ENCODE data around the gene KLF3.
"Not testable (repeated sequence)": the region's sequence is repeated elsewhere in the genome, so short reads cannot be mapped to it uniquely, and the experiment has no call there.

Gene KLF3

GRCh38 chr4:38620527-38621027 lies 43.4 kb upstream of the KLF3 start:
- no peaks in the 10 kb centered on the region for H3K36me3 ChIP-seq (ENCODE audit: control insufficient read depth, low read length)
- no peaks in the 10 kb centered on the region for H3K4me1 ChIP-seq (ENCODE audit: control insufficient read depth, low read length)
- no peak overlapping the region for H3K4me2 ChIP-seq (ENCODE audit: low read length)
- H3K9me3 ChIP-seq (ENCODE audit: control insufficient read depth, insufficient read depth, low read length), result no peaks in the 10 kb centered on the region
- no peaks in the 10 kb centered on the region for H3K79me2 ChIP-seq (ENCODE audit: control insufficient read depth, low read length)
- H3K27me3 ChIP-seq (ENCODE audit: control insufficient read depth, low read length), result peaks cover 3% of the 10 kb centered on the region; the same call in 1 of the 2 replicates
- TF ChIP-seq EZH2phosphoT487 (IDR thresholded peaks at IDR 0.05; ENCODE audit: borderline replicate concordance, low read length) (no peak), CTCF (IDR thresholded peaks at IDR 0.05; ENCODE audit: low read depth, low read length, poor library complexity, severe bottlenecking) (no peak)
- H3K9me2 ChIP-seq (replicated peaks; ENCODE audit: control insufficient read depth, low read length), result no peaks in the 10 kb centered on the region
- H3K27ac ChIP-seq (ENCODE audit: low read depth, low read length), result no peak overlapping the region
- H3F3A ChIP-seq (ENCODE audit: control insufficient read depth, insufficient read depth), result no peaks in the 10 kb centered on the region
- no peaks in the 10 kb centered on the region for H4K20me1 ChIP-seq (ENCODE audit: control insufficient read depth, insufficient read depth, low read depth, low read length)
- H3K4me3 ChIP-seq (ENCODE audit: low read length), result no peak overlapping the region

- no peaks in the 10 kb centered on the region for H3K9me2 ChIP-seq (replicated peaks; ENCODE audit: control insufficient read depth, low read length)
- H3K79me2 ChIP-seq (ENCODE audit: control insufficient read depth, low read length), result no peaks in the 10 kb centered on the region
- no peaks in the 10 kb centered on the region for H4K20me1 ChIP-seq (ENCODE audit: control insufficient read depth, insufficient read depth, low read depth, low read length)
- H3K4me3 ChIP-seq (ENCODE audit: low read length), result no peak overlapping the region
- no peaks in the 10 kb centered on the region for H3K4me1 ChIP-seq (ENCODE audit: control insufficient read depth, low read length)
- no peak overlapping the region for H3K4me2 ChIP-seq (ENCODE audit: low read length)
- H3F3A ChIP-seq (ENCODE audit: control insufficient read depth, insufficient read depth), result no peaks in the 10 kb centered on the region
- H3K9me3 ChIP-seq (ENCODE audit: control insufficient read depth, insufficient read depth, low read length), result no peaks in the 10 kb centered on the region
- no peak overlapping the region for H3K27ac ChIP-seq (ENCODE audit: low read depth, low read length)
- peaks cover 3% of the 10 kb centered on the region; the same call in 1 of the 2 replicates for H3K27me3 ChIP-seq (ENCODE audit: control insufficient read depth, low read length)
- H3K36me3 ChIP-seq (ENCODE audit: control insufficient read depth, low read length), result no peaks in the 10 kb centered on the region
- TF ChIP-seq CTCF (IDR thresholded peaks at IDR 0.05; ENCODE audit: low read depth, low read length, poor library complexity, severe bottlenecking) (no peak), EZH2phosphoT487 (IDR thresholded peaks at IDR 0.05; ENCODE audit: borderline replicate concordance, low read length) (no peak)
Measured at GRCh38 chr4:38621028-38621684, 42.8 kb upstream of the KLF3 start.

GRCh38 chr4:38621831-38622230 lies 42.2 kb upstream of the KLF3 start:
- no peaks in the 10 kb centered on the region for H3K79me2 ChIP-seq (ENCODE audit: control insufficient read depth, low read length)
- no peaks in the 10 kb centered on the region for H3K9me2 ChIP-seq (replicated peaks; ENCODE audit: control insufficient read depth, low read length)
- H3K36me3 ChIP-seq (ENCODE audit: control insufficient read depth, low read length), result no peaks in the 10 kb centered on the region
- no peaks in the 10 kb centered on the region for H4K20me1 ChIP-seq (ENCODE audit: control insufficient read depth, insufficient read depth, low read depth, low read length)
- no peak overlapping the region for H3K27ac ChIP-seq (ENCODE audit: low read depth, low read length)
- H3K4me3 ChIP-seq (ENCODE audit: low read length), result no peak overlapping the region
- H3F3A ChIP-seq (ENCODE audit: control insufficient read depth, insufficient read depth), result no peaks in the 10 kb centered on the region
- peaks cover 3% of the 10 kb centered on the region; the same call in 1 of the 2 replicates for H3K27me3 ChIP-seq (ENCODE audit: control insufficient read depth, low read length)
- H3K4me1 ChIP-seq (ENCODE audit: control insufficient read depth, low read length), result no peaks in the 10 kb centered on the region
- H3K4me2 ChIP-seq (ENCODE audit: low read length), result no peak overlapping the region
- no peak for TF ChIP-seq EZH2phosphoT487 (IDR thresholded peaks at IDR 0.05; ENCODE audit: borderline replicate concordance, low read length)
- TF ChIP-seq CTCF (IDR thresholded peaks at IDR 0.05; ENCODE audit: low read depth, low read length, poor library complexity, severe bottlenecking), result no peak
- H3K9me3 ChIP-seq (ENCODE audit: control insufficient read depth, insufficient read depth, low read length), result no peaks in the 10 kb centered on the region

- not testable (repeated sequence) for H3K27ac ChIP-seq (ENCODE audit: low read depth, low read length); H3K4me2 ChIP-seq (ENCODE audit: low read length); H3K4me1 ChIP-seq (ENCODE audit: control insufficient read depth, low read length)
Measured at GRCh38 chr4:38622340-38622739, 41.7 kb upstream of the KLF3 start.

More at GRCh38 chr4:38622340-38622739, 41.7 kb upstream of the KLF3 start:
- not testable (repeated sequence) for H4K20me1 ChIP-seq (ENCODE audit: control insufficient read depth, insufficient read depth, low read depth, low read length); H3K36me3 ChIP-seq (ENCODE audit: control insufficient read depth, low read length); H3K79me2 ChIP-seq (ENCODE audit: control insufficient read depth, low read length); H3K4me3 ChIP-seq (ENCODE audit: low read length); H3K27me3 ChIP-seq (ENCODE audit: control insufficient read depth, low read length); H3K9me3 ChIP-seq (ENCODE audit: control insufficient read depth, insufficient read depth, low read length); H3K9me2 ChIP-seq (replicated peaks; ENCODE audit: control insufficient read depth, low read length); H3F3A ChIP-seq (ENCODE audit: control insufficient read depth, insufficient read depth)
